Upper lobe of right lung (tissue), 1 donor: ENCODE measurements around the gene STK10. TPM values are rescaled to one million over a fixed set of nuclear protein-coding genes. Genes with fewer than 3 reads are reported as not detected.
A peak's percentile ranks its signal among the peaks of the same experiment; 100 is the strongest.

Source experiments
- ATAC-seq: fragments of 200-7000 bp; cut with Tn5 transposase; one replicate; pipeline ENCODE4 v1.9.1; 2020; ENCODE audit warnings: mild to moderate bottlenecking, moderate library complexity
- DNase-seq: peaks from one replicate; pipeline ENCODE4 v3.0.0-alpha.2; 2020
- H3K27ac ChIP-seq: fragments of 200-600 bp; one replicate; pipeline ENCODE4 v1.8.0; 2022
- H3K27me3 ChIP-seq: fragments of 200-600 bp; one replicate; pipeline ENCODE4 v1.8.0; 2022; ENCODE audit warnings: mild to moderate bottlenecking
- H3K36me3 ChIP-seq: fragments of 200-600 bp; one replicate; pipeline ENCODE4 v1.8.0; 2022
- H3K4me1 ChIP-seq: fragments of 200-600 bp; one replicate; pipeline ENCODE4 v1.8.0; 2022
- H3K4me3 ChIP-seq: fragments of 200-600 bp; one replicate; pipeline ENCODE4 v1.8.0; 2022; ENCODE audit warnings: mild to moderate bottlenecking
- H3K9me3 ChIP-seq: fragments of 200-600 bp; one replicate; pipeline ENCODE4 v1.8.0; 2022
- CTCF ChIP-seq: fragments of 200-600 bp; IDR thresholded peaks from one replicate; pipeline ENCODE4 v1.8.0; 2022; ENCODE audit warnings: antibody characterized with exemption
- intact Hi-C: fragments of 100-400 bp; cut with DNase I; formaldehyde crosslinking; loops from one replicate; pipeline ENCODE4 v1.11.0; 2022
- total RNA-seq: library from RNA; stranded (reverse); fragmentation: NEBNext Ultra II Directional; extraction: Animal tissue kit (Norgen Biotek cat#: 25700); gene quantifications from one replicate; pipeline ENCODE4 v1.2.1, GENCODE V29; 2021
- donor health status: DM: no; HTN: yes; CAD: no; lungs with severe emphysema.

The STK10 gene
- total RNA-seq, 1 donor from 2014 or later: 56.9 TPM

DNA sequence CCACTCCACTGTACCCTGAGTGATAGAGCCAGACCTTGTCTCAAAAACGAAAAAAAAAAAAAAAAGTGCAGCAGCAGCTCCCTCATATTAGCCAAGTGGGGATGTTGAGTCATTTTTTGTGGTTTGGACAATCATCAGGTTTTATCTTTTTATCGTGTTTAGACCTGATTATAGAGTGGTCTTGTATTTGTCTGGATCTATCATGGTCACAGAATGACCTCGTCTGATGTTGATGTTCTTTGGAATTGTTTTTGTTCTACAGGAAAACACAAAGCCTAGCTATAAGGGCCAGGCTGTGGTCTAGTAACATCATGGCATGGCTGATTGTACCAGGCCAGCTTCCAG, 179.9 kb downstream of the STK10 start:
- ATAC-seq (no peak), DNase-seq (no peak)
- peaks cover 27% of the 10 kb centered on the region for H3K4me1 ChIP-seq
- H3K4me3 ChIP-seq: no peak overlapping the region
- intact Hi-C loops: no loop called here
- no peaks in the 10 kb centered on the region for H3K9me3 ChIP-seq
- H3K27me3 ChIP-seq: no peaks in the 10 kb centered on the region
- TF ChIP-seq CTCF: no peak
- H3K27ac ChIP-seq: no peak overlapping the region
- no peaks in the 10 kb centered on the region for H3K36me3 ChIP-seq

- peaks cover 33% of the 10 kb centered on the region for H3K4me1 ChIP-seq
- H3K27ac ChIP-seq: peak overlapping the region; percentile 99
- no peak for TF ChIP-seq CTCF
- H3K9me3 ChIP-seq: no peaks in the 10 kb centered on the region
- ATAC-seq (peak; percentile 4), DNase-seq (no peak)
- intact Hi-C loops: no loop called here
- H3K36me3 ChIP-seq: no peaks in the 10 kb centered on the region
- peak overlapping the region; percentile 89 for H3K4me3 ChIP-seq
- no peaks in the 10 kb centered on the region for H3K27me3 ChIP-seq
Measured at GRCh38 chr5:172007175-172008110, 180.6 kb downstream of the STK10 start.

DNA sequence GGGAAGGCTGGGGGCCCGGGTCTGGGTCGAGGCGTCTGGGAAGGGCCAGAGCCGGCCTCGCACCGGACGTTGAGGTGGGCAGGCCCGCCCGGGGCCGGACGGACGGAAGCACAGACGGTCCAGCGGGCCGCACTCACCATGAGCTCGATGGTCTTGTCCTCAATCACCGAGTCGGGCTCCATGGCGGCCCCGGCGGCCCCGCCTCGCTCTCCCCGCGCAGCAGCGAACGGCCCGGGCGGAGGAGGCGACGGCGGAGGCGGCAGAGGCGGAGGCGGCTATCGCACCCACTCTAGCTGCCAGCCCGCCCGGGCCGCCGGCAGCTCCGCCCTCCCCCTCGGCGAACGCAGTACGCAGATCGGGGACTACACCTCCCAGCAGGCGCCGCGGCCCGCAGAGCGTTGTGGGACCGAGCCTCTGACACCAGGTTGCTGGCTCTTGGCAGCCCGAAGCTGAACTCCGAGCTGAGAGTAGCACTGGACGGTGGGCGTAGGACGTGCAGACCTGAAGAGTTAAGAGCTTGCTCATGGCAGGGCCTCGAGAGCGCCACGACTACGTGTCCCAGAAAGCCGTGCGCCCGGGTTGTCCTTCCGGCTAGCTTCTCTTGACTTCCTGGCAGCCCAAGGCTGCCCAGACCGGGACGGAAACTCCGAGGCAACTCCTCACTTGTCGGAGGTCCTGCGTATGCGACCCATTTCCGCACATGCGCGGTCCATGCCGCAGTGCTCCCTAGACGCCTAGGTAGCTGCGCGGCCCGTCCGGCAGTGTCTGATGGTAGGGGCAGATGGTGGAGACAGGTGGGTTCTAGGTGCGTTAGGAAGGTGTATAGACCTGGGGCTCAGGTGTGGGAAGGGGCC, 181.5 kb downstream of the STK10 start, which contains the start of gene FBXW11:
TSS of gene FBXW11 (minus strand) at position 318 of the 854 bp plus-strand sequence. CDS start at position 182, 136 bp downstream.
- Histone ChIP-seq H3K36me3 (no peaks in the 10 kb centered on the region), H3K9me3 (no peaks in the 10 kb centered on the region), H3K4me3 (peak within 1 kb of the TSS; percentile 89), H3K27ac (peak within 1 kb of the TSS; percentile 99), H3K27me3 (no peaks in the 10 kb centered on the region), H3K4me1 (peaks cover 40% of the 10 kb centered on the region)
- peak; percentile 95 for ATAC-seq
- DNase-seq: peak; percentile 98
- intact Hi-C loops: no loop called here
- TF ChIP-seq CTCF: no peak

DNA sequence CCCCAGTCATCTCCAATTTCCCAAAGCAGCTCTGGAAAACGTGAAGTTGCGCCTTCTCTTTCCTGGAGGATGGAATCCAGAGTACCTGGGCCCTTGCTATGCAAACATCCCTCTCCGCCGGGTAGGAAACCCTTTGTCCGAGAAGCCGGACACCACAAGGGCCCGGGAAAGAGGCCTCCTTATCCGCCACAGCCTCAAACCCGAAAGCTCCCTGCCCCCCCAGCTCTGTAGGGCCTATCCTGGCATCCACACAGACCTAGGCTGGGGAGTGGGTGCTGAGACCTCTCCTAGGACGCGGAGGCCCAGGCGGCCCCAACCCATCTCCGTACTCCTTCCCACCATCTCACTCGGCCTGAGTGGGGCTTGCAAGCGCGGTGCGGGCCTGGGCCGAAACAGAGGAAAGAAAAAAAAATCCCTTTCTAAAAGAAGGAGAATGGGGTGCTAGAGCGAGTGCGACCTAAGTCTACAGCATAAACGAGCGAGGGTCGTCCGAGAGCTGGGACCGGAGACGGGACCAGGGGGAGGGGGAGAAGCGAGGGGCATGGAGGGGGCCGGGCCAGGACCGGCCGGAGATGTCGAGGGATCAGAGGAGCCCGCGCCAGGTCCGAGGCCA, 182.2 kb downstream of the STK10 start:
- H3K9me3 ChIP-seq: no peaks in the 10 kb centered on the region
- H3K27ac ChIP-seq: peak overlapping the region; percentile 99
- no peaks in the 10 kb centered on the region for H3K36me3 ChIP-seq
- peak; percentile 5 for ATAC-seq
- H3K4me1 ChIP-seq: peaks cover 42% of the 10 kb centered on the region
- TF ChIP-seq CTCF: no peak
- intact Hi-C loops: no loop called here
- peak overlapping the region; percentile 89 for H3K4me3 ChIP-seq
- DNase-seq: peak; percentile 71
- H3K27me3 ChIP-seq: no peaks in the 10 kb centered on the region

DNA sequence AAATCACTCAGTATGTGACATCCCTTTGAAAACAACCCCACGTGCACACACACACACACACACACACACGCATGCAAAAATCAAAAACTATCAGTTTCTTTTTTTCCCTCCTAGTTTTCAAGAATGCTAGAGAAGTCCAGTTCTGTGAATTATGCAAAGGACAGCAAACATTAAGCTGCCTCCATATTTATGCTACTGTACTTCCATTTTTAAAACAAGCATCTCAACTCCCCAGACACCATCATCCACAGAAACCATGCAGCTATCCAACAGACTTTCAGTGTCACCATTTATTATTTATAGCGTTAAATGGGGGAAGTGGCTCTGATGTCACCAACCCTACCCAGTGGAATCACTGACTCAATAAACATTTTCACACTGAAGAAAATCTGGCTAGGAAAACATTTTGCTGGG, 183.2 kb downstream of the STK10 start:
- DNase-seq (no peak), ATAC-seq (no peak)
- no peak for TF ChIP-seq CTCF
- no peaks in the 10 kb centered on the region for H3K27me3 ChIP-seq
- intact Hi-C loops: no loop called here
- no peaks in the 10 kb centered on the region for H3K36me3 ChIP-seq
- H3K27ac ChIP-seq: peak overlapping the region; percentile 99
- peaks cover 48% of the 10 kb centered on the region for H3K4me1 ChIP-seq
- H3K4me3 ChIP-seq: peak overlapping the region; percentile 89
- no peaks in the 10 kb centered on the region for H3K9me3 ChIP-seq
